K562 (cell line): Measurements from ENCODE around the gene ZNF487. TPM values are rescaled to one million over a fixed set of nuclear protein-coding genes. Genes with fewer than 3 reads are reported as not detected.

ENCODE experiments used
- C11orf30 ChIP-seq: fragments of 450-650 bp; IDR thresholded peaks from 2 replicates; pipeline ENCODE4 v1.6.1; 2016; ENCODE audit warnings: low read depth, mild to moderate bottlenecking
- HDAC1 ChIP-seq, 2 experiments: fragments of 450-650 bp; IDR thresholded peaks; 2 replicates each; pipeline ENCODE4 v1.6.1; 2016 to 2017; ENCODE audit warnings: inconsistent platforms in 1 of 2, mild to moderate bottlenecking in 1 of 2, moderate library complexity in 1 of 2
- HMGXB4 ChIP-seq: sonication (generic); formaldehyde crosslinking; IDR thresholded peaks from 2 replicates; pipeline ENCODE4 v1.8.1; 2023; ENCODE audit warnings: mild to moderate bottlenecking, missing genetic modification reagents
- MED1 ChIP-seq: sonication (generic); formaldehyde crosslinking; IDR thresholded peaks from 2 replicates; pipeline ENCODE4 v1.8.1; 2023; ENCODE audit warnings: missing genetic modification reagents, borderline replicate concordance
- MEIS2 ChIP-seq: fragments of 450-650 bp; IDR thresholded peaks from 2 replicates; pipeline ENCODE4 v1.6.1; 2014; ENCODE audit warnings: mild to moderate bottlenecking; ENCODE audit not compliant: partially characterized antibody
- NFIX ChIP-seq: fragments of 250-450 bp; sonication (Bioruptor Pico); IDR thresholded peaks from 2 replicates; pipeline ENCODE4 v1.4.0; 2020; ENCODE audit warnings: low read depth, mild to moderate bottlenecking, moderate library complexity
- NR3C1 ChIP-seq: sonication (generic); formaldehyde crosslinking; IDR thresholded peaks from 2 replicates; pipeline ENCODE4 v1.8.1; 2022; ENCODE audit warnings: missing genetic modification reagents
- PHF8 ChIP-seq: fragments of 200-600 bp; sonication (generic); IDR thresholded peaks from 2 replicates; pipeline ENCODE4 v1.6.1; 2012; ENCODE audit warnings: mixed run types, mild to moderate bottlenecking, inconsistent platforms, low read length, moderate library complexity, borderline replicate concordance
- POLR2B ChIP-seq: fragments of 450-650 bp; IDR thresholded peaks from 2 replicates; pipeline ENCODE4 v1.6.1; 2018; ENCODE audit warnings: low read depth; ENCODE audit not compliant: partially characterized antibody
- PURB ChIP-seq: sonication (generic); formaldehyde crosslinking; IDR thresholded peaks from 2 replicates; pipeline ENCODE4 v1.9.0; 2021; ENCODE audit warnings: low read depth, mild to moderate bottlenecking, missing genetic modification reagents
- RERE ChIP-seq: sonication (generic); formaldehyde crosslinking; IDR thresholded peaks from 2 replicates; pipeline ENCODE4 v1.8.0; 2023; ENCODE audit warnings: missing genetic modification reagents, mild to moderate bottlenecking, borderline replicate concordance
- SIN3A ChIP-seq, 2 experiments: fragments of 150-350 bp in 1 of 2; IDR thresholded peaks; 2 replicates each; pipeline ENCODE4 v1.6.1; 2011 to 2016; ENCODE audit warnings: borderline replicate concordance in 2 of 2, low read depth in 2 of 2, low read length in 2 of 2, mild to moderate bottlenecking in 2 of 2, moderate library complexity in 2 of 2; ENCODE audit not compliant: control insufficient read depth in 1 of 2
- TCF7 ChIP-seq: sonication (generic); IDR thresholded peaks from 2 replicates; pipeline ENCODE4 v1.6.1; 2016; ENCODE audit warnings: antibody characterized with exemption, borderline replicate concordance
- U2AF1 ChIP-seq: fragments of 200-400 bp; formaldehyde crosslinking; optimal IDR thresholded peaks from 2 replicates; pipeline ENCODE3; 2017; ENCODE audit warnings: mild to moderate bottlenecking, low read depth, low read length, moderate library complexity
- USF2 ChIP-seq: sonication (generic); formaldehyde crosslinking; IDR thresholded peaks from 2 replicates; pipeline ENCODE4 v1.5.0; 2020; ENCODE audit warnings: missing genetic modification reagents
- ZBTB43 ChIP-seq: sonication (generic); formaldehyde crosslinking; IDR thresholded peaks from 2 replicates; pipeline ENCODE4 v1.8.0; 2023; ENCODE audit warnings: mild to moderate bottlenecking, missing genetic modification reagents
- ZNF584 ChIP-seq: fragments of 200-800 bp; sonication (Bioruptor generic); IDR thresholded peaks from 2 replicates; pipeline ENCODE4 v1.6.1; 2016; ENCODE audit warnings: low read depth, mild to moderate bottlenecking, missing genetic modification characterization, missing compliant biosample characterization
- polyA plus RNA-seq, 8 experiments: library from polyadenylated mRNA; depleted of rRNA in 4 of 8; stranded (reverse) in 5 of 8; unstranded in 3 of 8; fragments of >200 nt; fragmentation: Nextera tagmentation in 2 of 8; fragmentation: Illumina TruSeq in 1 of 8; extraction: Ambion mirVana in 2 of 8; extraction: Trizol in 1 of 8; gene quantifications; 2 replicates each; pipeline versions ENCODE4 v1.2.1 to v1.2.3, GENCODE V29; 2011 to 2014; ENCODE audit warnings: inconsistent platforms in 1 of 8, missing spikeins in 1 of 8
- total RNA-seq, 7 experiments: library from RNA; depleted of rRNA in 6 of 7; stranded (reverse); fragments of >200 nt in 6 of 7; fragmentation: Illumina TruSeq in 2 of 7; extraction: Trizol in 2 of 7; gene quantifications; 2 replicates each; pipeline versions ENCODE4 v1.2.1 to v1.2.3, GENCODE V29; 2011 to 2021; ENCODE audit warnings: low replicate concordance in 1 of 7

The ZNF487 gene
- total and polyA plus RNA-seq, 9 of the 15 experiments (the other 6 are each of a cell fraction or from before 2014, with no cell fraction given): 1.9 to 6.5 (median 4.2) TPM

- no peak for TF ChIP-seq MED1 (CRISPR knock-in tag)
- no peak for TF ChIP-seq ZNF584
- TF ChIP-seq MEIS2: no peak
- TF ChIP-seq NFIX (CRISPR knock-in tag): no peak
- TF ChIP-seq POLR2B: peak; percentile 90
- peak in 1 of 2 experiments; percentile 90; a peak in 2 of 4 replicates for TF ChIP-seq HDAC1 (IDR thresholded peaks at IDR 0.05)
- peak; percentile 75 for TF ChIP-seq U2AF1
- TF ChIP-seq SIN3A (IDR thresholded peaks at IDR 0.05; ENCODE audit: borderline replicate concordance in 2 of 2, control insufficient read depth in 1 of 2, low read depth in 2 of 2, low read length in 2 of 2): peak; percentile 15 to 72; a peak in 2 of 4 replicates
- no peak for TF ChIP-seq ZBTB43 (CRISPR knock-in tag)
- peak; percentile 12 for TF ChIP-seq TCF7
- 0 out of 2 replicates have a peak, but pooled peaks have one; percentile 16 for TF ChIP-seq NR3C1 (CRISPR knock-in tag)
- TF ChIP-seq HMGXB4: no peak; the same call in 1 of the 2 replicates
- TF ChIP-seq PURB: no peak
- peak; percentile 97 for TF ChIP-seq PHF8
- peak; percentile 26; the same call in 1 of the 2 replicates for TF ChIP-seq C11orf30
- peak; percentile 40; the same call in 1 of the 2 replicates for TF ChIP-seq USF2 (CRISPR knock-in tag)
- TF ChIP-seq RERE (CRISPR knock-in tag): no peak
Measured at GRCh38 chr10:43436291-43437140, at the start of gene ZNF487 (continued).
